Thyroid gland (tissue), 4 donors: ENCODE results near the gene NUB1. TPM values are rescaled to one million over a fixed set of nuclear protein-coding genes. Genes with fewer than 3 reads are reported as not detected.

Experiments used
- DNase-seq, 2 donors: peaks; one replicate each; pipeline ENCODE4 v3.0.0-alpha.2; 2019
- H3K27ac ChIP-seq, 3 donors: fragments of 200-600 bp; sonication (generic); 1 replicate in 2 of 3; 2 replicates in 1 of 3; pipeline ENCODE4 v1.5.1; 2016 to 2019; ENCODE audit warnings: mild to moderate bottlenecking in 1 of 3, moderate library complexity in 1 of 3
- H3K27me3 ChIP-seq: fragments of 200-600 bp; sonication (generic); one replicate; pipeline ENCODE4 v1.5.1; 2019
- H3K36me3 ChIP-seq, 2 donors: fragments of 200-600 bp; sonication (generic); one replicate each; pipeline ENCODE4 v1.5.1; 2016 to 2019
- H3K4me1 ChIP-seq, 2 donors: fragments of 200-600 bp; sonication (generic); one replicate each; pipeline ENCODE4 v1.5.1; 2017 to 2019
- H3K4me3 ChIP-seq, 3 donors: fragments of 200-600 bp; sonication (generic); replicated peaks in 1 of 3; 1 replicate in 2 of 3; 2 replicates in 1 of 3; pipeline ENCODE4 v1.5.1; 2016; ENCODE audit warnings: mild to moderate bottlenecking in 1 of 3
- H3K9me3 ChIP-seq: fragments of 200-600 bp; sonication (generic); one replicate; pipeline ENCODE4 v1.5.1; 2017
- POLR2A ChIP-seq, 2 donors: fragments of 450-650 bp; IDR thresholded peaks; one replicate each; pipeline ENCODE4 v1.6.1; 2017; ENCODE audit warnings: antibody characterized with exemption in 2 of 2, mild to moderate bottlenecking in 2 of 2, moderate library complexity in 1 of 2
- WGBS, 2 donors: methylation state at CpG; one replicate each; pipeline ENCODE4 v1.1.5; 2017; 5-methylcytosine and 5-hydroxymethylcytosine counted together
- intact Hi-C: fragments of 100-400 bp; cut with DNase I; formaldehyde crosslinking; loops from one replicate; pipeline ENCODE4 v1.15.1; 2023
- total RNA-seq, 4 donors: library from RNA; depleted of rRNA; stranded (reverse); fragments of >200 nt; gene quantifications; one replicate each; pipeline ENCODE4 v1.2.3, GENCODE V29; 2016
- TF ChIP-seq, protein P1 (sequence below), 6 experiments: fragments of 200-600 bp in 3 of 6; fragments of 450-650 bp in 3 of 6; sonication (generic) in 3 of 6; IDR thresholded peaks; one replicate each; pipeline ENCODE4 v1.5.1; 2016 to 2019; ENCODE audit warnings: antibody characterized with exemption in 6 of 6, mild to moderate bottlenecking in 2 of 6, inconsistent platforms in 1 of 6, moderate library complexity in 1 of 6

The NUB1 gene
- total RNA-seq, 4 donors from 2014 or later: 56.9 to 75.5 (median 71.4) TPM

- no peaks in the 10 kb centered on the region for H3K36me3 ChIP-seq
- H3K4me3 ChIP-seq: no peak overlapping the region
- TF ChIP-seq, protein P1, sequence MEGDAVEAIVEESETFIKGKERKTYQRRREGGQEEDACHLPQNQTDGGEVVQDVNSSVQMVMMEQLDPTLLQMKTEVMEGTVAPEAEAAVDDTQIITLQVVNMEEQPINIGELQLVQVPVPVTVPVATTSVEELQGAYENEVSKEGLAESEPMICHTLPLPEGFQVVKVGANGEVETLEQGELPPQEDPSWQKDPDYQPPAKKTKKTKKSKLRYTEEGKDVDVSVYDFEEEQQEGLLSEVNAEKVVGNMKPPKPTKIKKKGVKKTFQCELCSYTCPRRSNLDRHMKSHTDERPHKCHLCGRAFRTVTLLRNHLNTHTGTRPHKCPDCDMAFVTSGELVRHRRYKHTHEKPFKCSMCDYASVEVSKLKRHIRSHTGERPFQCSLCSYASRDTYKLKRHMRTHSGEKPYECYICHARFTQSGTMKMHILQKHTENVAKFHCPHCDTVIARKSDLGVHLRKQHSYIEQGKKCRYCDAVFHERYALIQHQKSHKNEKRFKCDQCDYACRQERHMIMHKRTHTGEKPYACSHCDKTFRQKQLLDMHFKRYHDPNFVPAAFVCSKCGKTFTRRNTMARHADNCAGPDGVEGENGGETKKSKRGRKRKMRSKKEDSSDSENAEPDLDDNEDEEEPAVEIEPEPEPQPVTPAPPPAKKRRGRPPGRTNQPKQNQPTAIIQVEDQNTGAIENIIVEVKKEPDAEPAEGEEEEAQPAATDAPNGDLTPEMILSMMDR (IDR thresholded peaks at IDR 0.05): no peak
- no peak for TF ChIP-seq POLR2A (IDR thresholded peaks at IDR 0.05)
- peaks cover 17 to 29% of the 10 kb centered on the region in 2 donors for H3K4me1 ChIP-seq
- intact Hi-C loops: loop anchor here (10.0 kb wide), 1 partner anchor 379 kb away; no protein-coding TSS in a partner anchor
- H3K9me3 ChIP-seq: no peaks in the 10 kb centered on the region
- 85 to 92% methylated on average over 23 to 26 of the region's 26 CpGs for WGBS, 2 donors
- H3K27me3 ChIP-seq: no peaks in the 10 kb centered on the region
- peak overlapping the region; percentile 43 to 63 (median 50) for H3K27ac ChIP-seq
- DNase-seq: peak; percentile 44 to 53
Observed at GRCh38 chr7:151385626-151386300, 44.2 kb downstream of the NUB1 start.

DNA sequence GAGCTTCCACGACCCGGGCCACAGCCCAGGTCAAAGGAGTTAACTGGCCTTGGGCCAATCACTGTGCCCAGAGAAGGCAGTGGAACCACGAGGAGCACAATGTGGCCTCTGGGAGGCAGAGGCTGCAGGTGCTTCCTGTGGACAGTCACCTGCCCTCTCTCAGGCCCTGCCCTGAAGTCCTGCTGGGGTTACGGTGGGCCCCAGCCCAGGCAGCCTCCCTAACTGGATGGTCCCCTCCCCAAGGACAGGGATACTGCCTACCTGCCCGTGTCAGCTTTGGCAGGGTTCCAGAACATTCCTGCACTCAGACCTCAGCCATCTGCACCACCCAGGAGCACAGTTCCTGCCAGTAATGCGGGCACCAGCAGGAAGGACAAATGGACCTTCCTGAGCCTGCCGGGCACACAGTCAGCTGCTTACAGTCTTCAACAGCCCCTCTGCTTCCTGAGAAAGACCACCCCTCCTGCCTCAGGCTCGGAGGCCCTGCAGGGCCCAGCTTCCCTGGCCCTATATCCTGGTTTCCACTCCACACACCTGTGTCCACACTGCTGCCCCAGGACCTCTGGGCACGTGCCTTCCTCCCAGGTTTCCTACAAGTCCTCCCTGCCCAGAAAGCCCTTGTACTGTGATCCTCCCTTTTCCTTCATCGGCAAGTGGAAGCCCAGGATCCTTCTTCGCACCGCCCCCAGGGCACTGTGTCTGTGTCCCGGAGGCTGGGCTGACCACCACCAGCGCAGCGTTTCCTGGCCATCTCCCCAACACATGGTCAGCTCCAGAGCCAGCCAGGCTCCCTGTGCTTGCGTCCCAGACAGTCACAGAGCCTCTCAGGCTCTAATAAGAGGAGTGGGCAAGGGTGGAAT is 44.9 kb downstream of the NUB1 start:
- no peaks in the 10 kb centered on the region for H3K9me3 ChIP-seq
- TF ChIP-seq, protein P1 (IDR thresholded peaks at IDR 0.05): no peak
- no peak for TF ChIP-seq POLR2A (IDR thresholded peaks at IDR 0.05)
- no peaks in the 10 kb centered on the region for H3K27me3 ChIP-seq
- H3K36me3 ChIP-seq: no peaks in the 10 kb centered on the region
- intact Hi-C loops: loop anchor here (10.0 kb wide), 1 partner anchor 378 kb away; no protein-coding TSS in a partner anchor
- DNase-seq: peak; percentile 78 to 79
- H3K4me1 ChIP-seq: peaks cover 17 to 22% of the 10 kb centered on the region in 2 donors
- no peak overlapping the region for H3K4me3 ChIP-seq
- 57 to 58% methylated on average over 14 of the region's 16 CpGs for WGBS, 2 donors
- peak overlapping the region; percentile 43 to 63 (median 50) for H3K27ac ChIP-seq

- H3K27me3 ChIP-seq: no peaks in the 10 kb centered on the region
- intact Hi-C loops: loop anchor here (10.0 kb wide), 1 partner anchor 377 kb away; no protein-coding TSS in a partner anchor
- no peak overlapping the region for H3K4me3 ChIP-seq
- H3K4me1 ChIP-seq: peaks cover 17 to 19% of the 10 kb centered on the region in 2 donors
- H3K9me3 ChIP-seq: no peaks in the 10 kb centered on the region
- TF ChIP-seq POLR2A (IDR thresholded peaks at IDR 0.05): no peak
- TF ChIP-seq, protein P1 (IDR thresholded peaks at IDR 0.05): no peak
- WGBS, 2 donors: 85 to 89% methylated on average over 18 to 22 of the region's 24 CpGs
- peak overlapping the region; percentile 43 to 63 (median 50) for H3K27ac ChIP-seq
- DNase-seq: peak; percentile 42 to 43
- H3K36me3 ChIP-seq: no peaks in the 10 kb centered on the region
Observed at GRCh38 chr7:151387161-151388006, 45.8 kb downstream of the NUB1 start.

DNA sequence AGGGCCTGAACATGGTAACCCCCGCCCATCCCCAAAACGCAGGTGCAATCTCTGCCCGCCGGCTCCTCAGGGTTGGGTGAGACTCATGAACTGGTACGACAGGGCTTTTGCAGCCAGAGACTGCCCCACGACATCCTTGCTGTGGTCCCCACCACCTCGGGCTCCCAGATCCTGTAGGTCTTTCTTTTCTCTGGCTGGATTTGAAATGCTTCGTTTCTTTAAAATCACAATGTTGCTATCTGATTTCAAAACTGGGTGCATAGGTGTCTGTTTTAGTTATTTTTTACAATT is 46.3 kb downstream of the NUB1 start:
- Histone ChIP-seq H3K36me3 (no peaks in the 10 kb centered on the region), H3K4me3 (no peak overlapping the region), H3K4me1 (peaks cover 17 to 19% of the 10 kb centered on the region in 2 donors), H3K27ac (no peak overlapping the region), H3K27me3 (no peaks in the 10 kb centered on the region), H3K9me3 (no peaks in the 10 kb centered on the region)
- TF ChIP-seq, protein P1 (IDR thresholded peaks at IDR 0.05): no peak
- TF ChIP-seq POLR2A (IDR thresholded peaks at IDR 0.05): no peak
- DNase-seq: no peak
- intact Hi-C loops: loop anchor here (10.0 kb wide), 1 partner anchor 377 kb away; no protein-coding TSS in a partner anchor
- 98 to 99% methylated on average over 8 of the region's 8 CpGs for WGBS, 2 donors
